Measurements from ENCODE around the gene WDR33. TPM values are rescaled to one million over a fixed set of nuclear protein-coding genes. Genes with fewer than 3 reads are reported as not detected.
"Not testable (repeated sequence)": the region's sequence is repeated elsewhere in the genome, so short reads cannot be mapped to it uniquely, and the experiment has no call there.

WDR33 gene
- total RNA-seq, 1 experiment from 2014 or later = 87.1 TPM

- H3K4me3 ChIP-seq (ENCODE audit: low read depth, low read length, poor library complexity, severe bottlenecking) = no peak overlapping the region
- H3K9me3 ChIP-seq (ENCODE audit: low read depth, low read length, poor library complexity, severe bottlenecking) = no peaks in the 10 kb centered on the region
- no TSS peak for BruUV-seq (replicated peaks)
- peaks cover 4% of the 10 kb centered on the region for H3K36me3 ChIP-seq (ENCODE audit: insufficient read depth, low read length, poor library complexity, severe bottlenecking)
- peaks cover 12% of the 10 kb centered on the region for H3K4me1 ChIP-seq (ENCODE audit: insufficient read depth, low read length, poor library complexity, severe bottlenecking)
- H3K27ac ChIP-seq (ENCODE audit: low read depth, low read length, poor library complexity, severe bottlenecking) = no peak overlapping the region
- TF ChIP-seq, protein P1, sequence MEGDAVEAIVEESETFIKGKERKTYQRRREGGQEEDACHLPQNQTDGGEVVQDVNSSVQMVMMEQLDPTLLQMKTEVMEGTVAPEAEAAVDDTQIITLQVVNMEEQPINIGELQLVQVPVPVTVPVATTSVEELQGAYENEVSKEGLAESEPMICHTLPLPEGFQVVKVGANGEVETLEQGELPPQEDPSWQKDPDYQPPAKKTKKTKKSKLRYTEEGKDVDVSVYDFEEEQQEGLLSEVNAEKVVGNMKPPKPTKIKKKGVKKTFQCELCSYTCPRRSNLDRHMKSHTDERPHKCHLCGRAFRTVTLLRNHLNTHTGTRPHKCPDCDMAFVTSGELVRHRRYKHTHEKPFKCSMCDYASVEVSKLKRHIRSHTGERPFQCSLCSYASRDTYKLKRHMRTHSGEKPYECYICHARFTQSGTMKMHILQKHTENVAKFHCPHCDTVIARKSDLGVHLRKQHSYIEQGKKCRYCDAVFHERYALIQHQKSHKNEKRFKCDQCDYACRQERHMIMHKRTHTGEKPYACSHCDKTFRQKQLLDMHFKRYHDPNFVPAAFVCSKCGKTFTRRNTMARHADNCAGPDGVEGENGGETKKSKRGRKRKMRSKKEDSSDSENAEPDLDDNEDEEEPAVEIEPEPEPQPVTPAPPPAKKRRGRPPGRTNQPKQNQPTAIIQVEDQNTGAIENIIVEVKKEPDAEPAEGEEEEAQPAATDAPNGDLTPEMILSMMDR (conservative IDR thresholded peaks at IDR 0.05; ENCODE audit: low read depth, low read length) = no peak
- TF ChIP-seq EZH2 (IDR thresholded peaks at IDR 0.05; ENCODE audit: borderline replicate concordance, low read depth, low read length, poor library complexity, severe bottlenecking) = no peak
- no peaks in the 10 kb centered on the region for H3K27me3 ChIP-seq (replicated peaks; ENCODE audit: insufficient read depth, low read depth, low read length, poor library complexity)
- POLR2A ChIA-PET (ENCODE audit: low non-redundant PET) = no interaction called here
- no peak for DNase-seq (ENCODE audit: low spot score)
- CTCF ChIA-PET = no interaction called here
- intact Hi-C loops (cut with micrococcal nuclease; ENCODE audit: unreplicated experiment) = no loop called here
These were observed 5.5 kb downstream of the WDR33 start for GRCh38 chr2:127805491-127805890.

DNA sequence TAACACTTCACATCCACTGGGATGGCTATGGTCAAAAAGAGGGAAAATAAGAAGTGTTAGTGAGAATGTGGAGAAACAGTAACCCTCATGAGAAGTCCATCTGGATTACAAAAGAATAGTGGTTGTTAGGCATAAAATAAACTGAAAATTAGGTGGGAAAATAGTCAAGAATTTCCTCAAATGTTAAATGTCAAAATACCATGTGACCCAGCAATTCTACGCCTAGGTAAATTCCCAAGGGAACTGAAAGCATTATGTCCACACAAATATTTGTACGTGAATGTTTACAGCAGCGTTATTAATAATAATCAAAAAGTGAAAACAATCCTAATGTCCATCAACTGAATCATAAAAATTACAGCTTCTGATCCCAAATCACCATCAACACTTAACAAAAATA is 11.0 kb downstream of the WDR33 start:
- intact Hi-C loops (cut with micrococcal nuclease; ENCODE audit: unreplicated experiment) = no loop called here
- no TSS peak for BruUV-seq (replicated peaks)
- Histone ChIP-seq H3K27ac (ENCODE audit: low read depth, low read length, poor library complexity, severe bottlenecking) (no peak overlapping the region), H3K27me3 (replicated peaks; ENCODE audit: insufficient read depth, low read depth, low read length, poor library complexity) (no peaks in the 10 kb centered on the region), H3K4me3 (ENCODE audit: low read depth, low read length, poor library complexity, severe bottlenecking) (no peak overlapping the region), H3K4me1 (ENCODE audit: insufficient read depth, low read length, poor library complexity, severe bottlenecking) (no peaks in the 10 kb centered on the region), H3K36me3 (ENCODE audit: insufficient read depth, low read length, poor library complexity, severe bottlenecking) (peaks cover 4% of the 10 kb centered on the region), H3K9me3 (ENCODE audit: low read depth, low read length, poor library complexity, severe bottlenecking) (no peaks in the 10 kb centered on the region)
- ChIA-PET POLR2A (ENCODE audit: low non-redundant PET) (no interaction called here), CTCF (no interaction called here)
- DNase-seq (ENCODE audit: low spot score) = no peak
- TF ChIP-seq, protein P1 (conservative IDR thresholded peaks at IDR 0.05; ENCODE audit: low read depth, low read length) = no peak
- no peak for TF ChIP-seq EZH2 (IDR thresholded peaks at IDR 0.05; ENCODE audit: borderline replicate concordance, low read depth, low read length, poor library complexity, severe bottlenecking)

DNA sequence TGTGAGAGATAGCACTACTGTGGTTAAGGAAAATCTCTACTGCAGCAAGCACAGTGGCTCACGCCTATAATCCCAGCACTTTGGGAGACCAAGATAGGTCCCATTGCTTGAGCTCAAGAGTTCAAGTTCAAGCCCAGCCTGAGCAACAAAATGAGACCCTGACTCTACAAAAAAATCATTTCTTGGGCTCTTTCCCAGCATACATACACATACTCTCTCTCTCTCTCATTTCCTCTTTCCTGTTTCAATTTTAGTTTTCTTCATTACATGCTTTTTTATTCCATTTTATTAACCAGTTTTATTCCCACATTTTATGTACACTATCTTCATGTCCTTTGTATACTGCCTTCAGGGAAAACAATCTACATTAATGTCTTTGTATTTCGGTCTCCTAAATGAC is 14.6 kb downstream of the WDR33 start:
- no peak for DNase-seq (ENCODE audit: low spot score)
- no peaks in the 10 kb centered on the region for H3K4me1 ChIP-seq (ENCODE audit: insufficient read depth, low read length, poor library complexity, severe bottlenecking)
- TSS peak; percentile 9 for BruUV-seq (replicated peaks)
- peaks cover 4% of the 10 kb centered on the region for H3K36me3 ChIP-seq (ENCODE audit: insufficient read depth, low read length, poor library complexity, severe bottlenecking)
- intact Hi-C loops (cut with micrococcal nuclease; ENCODE audit: unreplicated experiment) = no loop called here
- H3K9me3 ChIP-seq (ENCODE audit: low read depth, low read length, poor library complexity, severe bottlenecking) = no peaks in the 10 kb centered on the region
- TF ChIP-seq EZH2 (IDR thresholded peaks at IDR 0.05; ENCODE audit: borderline replicate concordance, low read depth, low read length, poor library complexity, severe bottlenecking) = no peak
- TF ChIP-seq, protein P1 (conservative IDR thresholded peaks at IDR 0.05; ENCODE audit: low read depth, low read length) = no peak
- ChIA-PET CTCF (no interaction called here), POLR2A (ENCODE audit: low non-redundant PET) (no interaction called here)
- H3K27me3 ChIP-seq (replicated peaks; ENCODE audit: insufficient read depth, low read depth, low read length, poor library complexity) = no peaks in the 10 kb centered on the region
- no peak overlapping the region for H3K27ac ChIP-seq (ENCODE audit: low read depth, low read length, poor library complexity, severe bottlenecking)
- no peak overlapping the region for H3K4me3 ChIP-seq (ENCODE audit: low read depth, low read length, poor library complexity, severe bottlenecking)

GRCh38 chr2:127794901-127795300 is 16.1 kb downstream of the WDR33 start:
- H3K4me3 ChIP-seq (ENCODE audit: low read depth, low read length, poor library complexity, severe bottlenecking); BruUV-seq (replicated peaks); POLR2A ChIA-PET (ENCODE audit: low non-redundant PET); H3K36me3 ChIP-seq (ENCODE audit: insufficient read depth, low read length, poor library complexity, severe bottlenecking); DNase-seq (ENCODE audit: low spot score); H3K9me3 ChIP-seq (ENCODE audit: low read depth, low read length, poor library complexity, severe bottlenecking); H3K4me1 ChIP-seq (ENCODE audit: insufficient read depth, low read length, poor library complexity, severe bottlenecking); H3K27me3 ChIP-seq (replicated peaks; ENCODE audit: insufficient read depth, low read depth, low read length, poor library complexity); intact Hi-C loops (cut with micrococcal nuclease; ENCODE audit: unreplicated experiment); H3K27ac ChIP-seq (ENCODE audit: low read depth, low read length, poor library complexity, severe bottlenecking); CTCF ChIA-PET: not testable (repeated sequence)
